Coronary artery (tissue), 2 donors: ENCODE measurements around the gene GPATCH2L.

Source experiments
- DNase-seq: peaks from one replicate; pipeline ENCODE4 v3.0.0-alpha.2; 2017; ENCODE audit warnings: low spot score
- H3K27ac ChIP-seq, 2 donors: fragments of 200-600 bp; sonication (generic); one replicate each; pipeline ENCODE4 v1.5.1; 2016 to 2019
- H3K4me3 ChIP-seq: fragments of 200-600 bp; sonication (generic); 2 replicates; pipeline ENCODE4 v1.5.1; 2016; ENCODE audit warnings: mild to moderate bottlenecking, moderate library complexity
- CTCF ChIP-seq: fragments of 200-600 bp; sonication (generic); IDR thresholded peaks from one replicate; pipeline ENCODE4 v1.5.1; 2019; ENCODE audit warnings: antibody characterized with exemption

The GPATCH2L gene

GRCh38 chr14:76196980-76197695 lies 45.4 kb downstream of the GPATCH2L start:
- Histone ChIP-seq H3K4me3 (no peak overlapping the region), H3K27ac (no peak overlapping the region)
- DNase-seq = no peak
- TF ChIP-seq CTCF = no peak

- no peak for TF ChIP-seq CTCF
- H3K27ac ChIP-seq = no peak overlapping the region
Measured at GRCh38 chr14:76201162-76201561, 49.4 kb downstream of the GPATCH2L start.

GRCh38 chr14:76203086-76204001 lies 51.6 kb downstream of the GPATCH2L start:
- H3K4me3 ChIP-seq = no peak overlapping the region
- no peak overlapping the region for H3K27ac ChIP-seq
- TF ChIP-seq CTCF = no peak
- no peak for DNase-seq

More at GRCh38 chr14:76201162-76201561, 49.4 kb downstream of the GPATCH2L start:
- H3K4me3 ChIP-seq = no peak overlapping the region
- DNase-seq = no peak

GRCh38 chr14:76204461-76205230 lies 52.9 kb downstream of the GPATCH2L start:
- no peak for TF ChIP-seq CTCF
- no peak overlapping the region for H3K27ac ChIP-seq
- H3K4me3 ChIP-seq = no peak overlapping the region
- DNase-seq = no peak

GRCh38 chr14:76205708-76206107 lies 54.0 kb downstream of the GPATCH2L start:
- no peak for DNase-seq
- no peak for TF ChIP-seq CTCF
- H3K27ac ChIP-seq = no peak overlapping the region
- H3K4me3 ChIP-seq = no peak overlapping the region

GRCh38 chr14:76208340-76208739 lies 56.6 kb downstream of the GPATCH2L start:
- no peak overlapping the region for H3K27ac ChIP-seq
- H3K4me3 ChIP-seq = no peak overlapping the region
- no peak for DNase-seq
- no peak for TF ChIP-seq CTCF
